H1 (cell line): ENCODE data around the gene FRRS1L. TPM values are rescaled to one million over a fixed set of nuclear protein-coding genes. Genes with fewer than 3 reads are reported as not detected.

Experiments used
- CTCF ChIA-PET: fragments of 300-600 bp; sonication (Branson Sonifier 250); formaldehyde crosslinking; loops from one replicate; lab custom pipeline; 2021; ENCODE audit not compliant: partially characterized antibody; lab: Charles Lee
- POLR2A ChIA-PET: fragments of 300-600 bp; sonication (Branson Sonifier 250); formaldehyde crosslinking; loops from one replicate; lab custom pipeline; 2021; ENCODE audit warnings: inconsistent platforms; ENCODE audit not compliant: partially characterized antibody; lab: Charles Lee
- DNase-seq, 2 experiments: peaks; one replicate each; pipeline versions ENCODE4 v3.0.0 to v3.0.0-alpha.2; 2010 to 2022; ENCODE audit warnings: low spot score in 2 of 2, low read depth in 1 of 2, mixed read lengths in 1 of 2
- FAIRE-seq: peaks from 2 replicates; lab custom pipeline; 2011; peaks lifted over from hg19 to GRCh38; lab: Jason Lieb, UNC
- H2AFZ ChIP-seq: 2 replicates; pipeline ENCODE4 v1.8.1; 2012; ENCODE audit warnings: low read length, inconsistent platforms
- H2AK5ac ChIP-seq: 2 replicates; pipeline ENCODE4 v1.6.1; 2013; ENCODE audit warnings: low read depth, low read length
- H2BK120ac ChIP-seq: replicated peaks from 2 replicates; pipeline ENCODE3; 2013; ENCODE audit warnings: low read depth, low read length, inconsistent platforms
- H2BK12ac ChIP-seq: 2 replicates; pipeline ENCODE4 v1.6.1; 2013; ENCODE audit warnings: low read depth, low read length
- H2BK15ac ChIP-seq: 2 replicates; pipeline ENCODE4 v1.6.1; 2013; ENCODE audit warnings: low read length
- H2BK20ac ChIP-seq: 2 replicates; pipeline ENCODE4 v1.6.1; 2013; ENCODE audit warnings: low read length
- H2BK5ac ChIP-seq: 2 replicates; pipeline ENCODE4 v1.6.1; 2013; ENCODE audit warnings: low read depth, low read length
- H3K14ac ChIP-seq: 2 replicates; pipeline ENCODE4 v1.6.1; 2013; ENCODE audit warnings: inconsistent platforms; ENCODE audit not compliant: insufficient read length
- H3K18ac ChIP-seq: 2 replicates; pipeline ENCODE4 v1.6.1; 2013; ENCODE audit warnings: low read length; ENCODE audit errors: extremely low read depth
- H3K23ac ChIP-seq: 2 replicates; pipeline ENCODE4 v1.6.1; 2013; ENCODE audit warnings: inconsistent platforms; ENCODE audit not compliant: insufficient read length
- H3K23me2 ChIP-seq: 2 replicates; pipeline ENCODE4 v1.6.1; 2013; ENCODE audit warnings: low read depth, low read length
- H3K27ac ChIP-seq: 2 replicates; pipeline ENCODE4 v1.6.1; 2011; ENCODE audit warnings: low read depth, low read length, inconsistent platforms
- H3K27me3 ChIP-seq, 4 experiments: replicated peaks in 1 of 4; 1 replicate in 1 of 4; 2 replicates in 3 of 4; pipeline versions ENCODE4 v1.6.1 to v1.8.1; 2011 to 2013; ENCODE audit warnings: low read length in 3 of 4, mild to moderate bottlenecking in 3 of 4, inconsistent platforms in 2 of 4, mixed read lengths in 2 of 4, moderate library complexity in 1 of 4; ENCODE audit not compliant: control insufficient read depth in 3 of 4, insufficient read depth in 3 of 4; ENCODE audit errors: extremely low read depth in 1 of 4
- H3K36me3 ChIP-seq, 4 experiments: 2 replicates each; pipeline versions ENCODE4 v1.6.1 to v1.8.1; 2011 to 2013; ENCODE audit warnings: mild to moderate bottlenecking in 4 of 4, low read length in 3 of 4, moderate library complexity in 2 of 4, control low read depth in 1 of 4, inconsistent platforms in 1 of 4; ENCODE audit not compliant: insufficient read depth in 4 of 4, control insufficient read depth in 2 of 4
- H3K4ac ChIP-seq: replicated peaks from 2 replicates; pipeline ENCODE3; 2013; ENCODE audit warnings: low read length, low read depth, mixed read lengths, inconsistent platforms; ENCODE audit not compliant: insufficient read length
- H3K4me1 ChIP-seq, 4 experiments: replicated peaks in 1 of 4; 1 replicate in 1 of 4; 2 replicates in 3 of 4; pipeline versions ENCODE4 v1.6.1 to v1.8.1; 2011 to 2013; ENCODE audit warnings: low read length in 3 of 4, inconsistent platforms in 2 of 4, mixed read lengths in 1 of 4; ENCODE audit not compliant: insufficient read depth in 4 of 4, control insufficient read depth in 3 of 4
- H3K4me2 ChIP-seq, 2 experiments: 2 replicates each; pipeline versions ENCODE4 v1.6.1 to v1.8.1; 2011 to 2013; ENCODE audit warnings: low read depth in 2 of 2, low read length in 2 of 2, control low read depth in 1 of 2, inconsistent platforms in 1 of 2, mild to moderate bottlenecking in 1 of 2; ENCODE audit not compliant: insufficient read depth in 1 of 2
- H3K4me3 ChIP-seq, 4 experiments: fragments of 200-600, 300-600 bp in 1 of 4; sonication (generic), shearing (Covaris generic), sonication (Bioruptor Twin) in 1 of 4; 2 replicates each; pipeline versions ENCODE4 v1.5.1 to v1.8.1; 2011 to 2016; ENCODE audit warnings: low read length in 4 of 4, low read depth in 3 of 4, control low read depth in 2 of 4, inconsistent platforms in 2 of 4, mild to moderate bottlenecking in 2 of 4, mixed read lengths in 1 of 4, moderate library complexity in 1 of 4; ENCODE audit not compliant: insufficient read depth in 2 of 4; ENCODE audit errors: extremely low read depth in 1 of 4
- H3K56ac ChIP-seq: replicated peaks from 2 replicates; pipeline ENCODE3; 2013; ENCODE audit warnings: low read depth, mild to moderate bottlenecking, mixed read lengths, low read length, inconsistent platforms; ENCODE audit not compliant: insufficient read length
- H3K79me1 ChIP-seq: 2 replicates; pipeline ENCODE4 v1.6.1; 2013; ENCODE audit warnings: low read depth, low read length, control low read depth
- H3K79me2 ChIP-seq, 2 experiments: 2 replicates each; pipeline versions ENCODE4 v1.6.1 to v1.8.1; 2012 to 2013; ENCODE audit warnings: low read length in 2 of 2, mild to moderate bottlenecking in 2 of 2, inconsistent platforms in 1 of 2; ENCODE audit not compliant: insufficient read depth in 2 of 2, control insufficient read depth in 1 of 2
- H3K9ac ChIP-seq, 4 experiments: replicated peaks in 1 of 4; 1 replicate in 1 of 4; 2 replicates in 3 of 4; pipeline versions ENCODE4 v1.6.1 to v1.8.1; 2011 to 2013; ENCODE audit warnings: low read depth in 3 of 4, low read length in 3 of 4, control low read depth in 2 of 4, mild to moderate bottlenecking in 2 of 4, moderate library complexity in 2 of 4, inconsistent platforms in 1 of 4; ENCODE audit errors: extremely low read depth in 1 of 4
- H3K9me3 ChIP-seq, 2 experiments: 2 replicates each; pipeline versions ENCODE4 v1.6.1 to v1.8.1; 2012 to 2013; ENCODE audit warnings: mild to moderate bottlenecking in 2 of 2, moderate library complexity in 2 of 2, control low read depth in 1 of 2, inconsistent platforms in 1 of 2, low read depth in 1 of 2, low read length in 1 of 2, mixed read lengths in 1 of 2; ENCODE audit not compliant: insufficient read depth in 2 of 2
- H4K20me1 ChIP-seq, 2 experiments: replicated peaks in 1 of 2; 2 replicates each; pipeline versions ENCODE3 to v1.8.1; 2011 to 2013; ENCODE audit warnings: inconsistent platforms in 2 of 2, low read length in 2 of 2, mild to moderate bottlenecking in 1 of 2; ENCODE audit not compliant: insufficient read depth in 2 of 2, control insufficient read depth in 1 of 2
- H4K5ac ChIP-seq: 2 replicates; pipeline ENCODE4 v1.6.1; 2013; ENCODE audit warnings: low read length, low read depth, mixed read lengths, inconsistent platforms; ENCODE audit not compliant: insufficient read length
- H4K8ac ChIP-seq: 2 replicates; pipeline ENCODE4 v1.8.0; 2013; ENCODE audit warnings: mild to moderate bottlenecking, moderate library complexity, low read length, inconsistent platforms; ENCODE audit not compliant: insufficient read depth; ENCODE audit errors: extremely low read depth
- H4K91ac ChIP-seq: replicated peaks from 2 replicates; pipeline ENCODE3; 2013; ENCODE audit warnings: low read length, mixed read lengths, inconsistent platforms; ENCODE audit not compliant: insufficient read length
- CEBPB ChIP-seq: IDR thresholded peaks from 2 replicates; pipeline ENCODE4 v1.6.1; 2012; ENCODE audit warnings: low read depth, low read length
- EGR1 ChIP-seq: IDR thresholded peaks from 2 replicates; pipeline ENCODE4 v1.6.1; 2011; ENCODE audit warnings: low read depth, low read length, borderline replicate concordance
- EP300 ChIP-seq, 2 experiments: IDR thresholded peaks; 1 replicate in 1 of 2; 2 replicates in 1 of 2; pipeline ENCODE4 v1.6.1; 2011 to 2012; ENCODE audit warnings: low read depth in 2 of 2, low read length in 2 of 2, mild to moderate bottlenecking in 2 of 2, borderline replicate concordance in 1 of 2, inconsistent platforms in 1 of 2, moderate library complexity in 1 of 2
- MAFK ChIP-seq: IDR thresholded peaks from 2 replicates; pipeline ENCODE4 v1.6.1; 2012; ENCODE audit warnings: low read depth, mild to moderate bottlenecking, improper control_type of control experiment, low read length
- PHF8 ChIP-seq: fragments of 200-600 bp; sonication (generic); conservative IDR thresholded peaks from 2 replicates; pipeline ENCODE4 v1.7.1; 2012; ENCODE audit warnings: low read depth, mild to moderate bottlenecking, inconsistent platforms, low read length, moderate library complexity
- TAF1 ChIP-seq: IDR thresholded peaks from 2 replicates; pipeline ENCODE4 v1.6.1; 2011; ENCODE audit warnings: mild to moderate bottlenecking, low read depth, low read length
- WGBS, 2 experiments: shearing (Covaris generic) in 1 of 2; methylation state at CpG; one replicate each; pipeline versions ENCODE4 v1.1.6 to v1.1.7; 2013 to 2015; ENCODE audit warnings: low lambda C conversion rate in 2 of 2, mixed read lengths in 2 of 2, inconsistent platforms in 1 of 2, low coverage in 1 of 2, missing lambda C conversion rate in 1 of 2; ENCODE audit not compliant: insufficient replicate concordance in 2 of 2, insufficient coverage in 1 of 2, insufficient read length in 1 of 2; ENCODE audit errors: extremely low coverage in 1 of 2, missing lambda C conversion rate in 1 of 2; 5-methylcytosine and 5-hydroxymethylcytosine counted together
- polyA plus RNA-seq, 7 experiments: library from polyadenylated mRNA; depleted of rRNA in 3 of 7; stranded (reverse) in 5 of 7; unstranded in 2 of 7; fragments of >200 nt in 5 of 7; fragments of 200-250 nt in 2 of 7; gene quantifications; 1 replicate in 5 of 7; 2 replicates in 1 of 7; 4 replicates in 1 of 7; pipeline versions ENCODE4 v1.2.1 to v1.2.3, GENCODE V29; 2011 to 2013; ENCODE audit warnings: missing spikeins in 2 of 7, mixed read lengths in 2 of 7
- total RNA-seq: library from RNA; stranded (reverse); fragmentation: NEBNext Ultra II Directional; extraction: Animal tissue kit (Norgen Biotek cat#: 25700); gene quantifications from 2 replicates; pipeline ENCODE4 v1.2.1, GENCODE V29; 2021
- TF ChIP-seq, protein P1 (sequence below): IDR thresholded peaks from 2 replicates; pipeline ENCODE4 v1.6.1; 2011; ENCODE audit warnings: low read depth, mild to moderate bottlenecking, low read length; ENCODE audit not compliant: insufficient read depth

The FRRS1L gene
- total and polyA plus RNA-seq, 2 of the 8 experiments (the other 6 are each of a cell fraction or from before 2014, with no cell fraction given) = 1.0 to 2.2 TPM

DNA sequence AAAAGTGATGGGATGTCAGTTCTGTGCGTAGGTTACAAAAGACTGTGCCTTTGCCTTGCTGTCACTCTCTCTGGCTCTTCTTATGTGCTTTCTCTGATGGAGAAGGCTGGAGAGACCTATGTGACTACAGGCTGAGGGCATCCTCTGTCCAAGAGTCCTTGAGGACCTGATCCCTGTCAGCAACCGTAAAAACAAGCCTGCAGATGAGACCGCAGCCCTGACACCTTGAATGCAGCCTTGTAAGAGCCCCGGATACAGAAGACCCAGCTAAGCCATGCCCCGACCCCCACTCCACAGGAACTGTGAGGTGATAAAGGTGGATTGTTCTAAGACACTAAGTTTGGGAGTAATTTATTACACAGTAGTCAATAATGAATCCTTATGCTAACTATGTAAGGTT is 32.6 kb upstream of the FRRS1L start:
- no peak overlapping the region for H4K5ac ChIP-seq
- H4K91ac ChIP-seq = no peak overlapping the region
- H2AK5ac ChIP-seq = no peak overlapping the region
- no peak overlapping the region for H2BK120ac ChIP-seq
- H3K9ac ChIP-seq = no peak overlapping the region
- WGBS, 2 experiments = 91% methylated on average over 5 of the region's 5 CpGs; no CpG with 5 or more reads in 1 of the 2 experiments
- no peak overlapping the region for H3K4me3 ChIP-seq
- H3K79me1 ChIP-seq = no peaks in the 10 kb centered on the region
- H3K14ac ChIP-seq = no peak overlapping the region
- H3K9me3 ChIP-seq = no peaks in the 10 kb centered on the region
- no peaks in the 10 kb centered on the region for H3K27me3 ChIP-seq
- H3K18ac ChIP-seq = no peak overlapping the region
- no peak overlapping the region for H2BK12ac ChIP-seq
- no peak overlapping the region for H2BK5ac ChIP-seq
- POLR2A ChIA-PET = no interaction called here
- TF ChIP-seq CEBPB (no peak), EGR1 (no peak), MAFK (no peak), TAF1 (no peak), EP300 (IDR thresholded peaks at IDR 0.05; ENCODE audit: borderline replicate concordance in 1 of 2, low read depth in 2 of 2, low read length in 2 of 2) (no peak), PHF8 (no peak)
- TF ChIP-seq, protein P1, sequence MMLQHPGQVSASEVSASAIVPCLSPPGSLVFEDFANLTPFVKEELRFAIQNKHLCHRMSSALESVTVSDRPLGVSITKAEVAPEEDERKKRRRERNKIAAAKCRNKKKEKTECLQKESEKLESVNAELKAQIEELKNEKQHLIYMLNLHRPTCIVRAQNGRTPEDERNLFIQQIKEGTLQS = no peak
- no peak overlapping the region for H2BK20ac ChIP-seq
- no peaks in the 10 kb centered on the region for H4K20me1 ChIP-seq
- no peak overlapping the region for H3K23ac ChIP-seq
- no peak overlapping the region for H3K27ac ChIP-seq
- no peaks in the 10 kb centered on the region for H3K79me2 ChIP-seq
- DNase-seq (no peak), FAIRE-seq (no peak)
- no peaks in the 10 kb centered on the region for H3K36me3 ChIP-seq
- no peak overlapping the region for H4K8ac ChIP-seq
- no peaks in the 10 kb centered on the region for H3K4me1 ChIP-seq
- H3K23me2 ChIP-seq = no peaks in the 10 kb centered on the region
- H3K4ac ChIP-seq = no peak overlapping the region
- H3K4me2 ChIP-seq = no peak overlapping the region
- CTCF ChIA-PET = interaction anchor here (0.9 to 5.9 kb wide), 15 partner anchors 9 to 275 kb away, joined by 3 to 36 read pairs (median 6); no protein-coding TSS in a partner anchor
- H2AFZ ChIP-seq = no peak overlapping the region
- H3K56ac ChIP-seq = no peak overlapping the region
- no peak overlapping the region for H2BK15ac ChIP-seq
